Progenitor cell of endocrine pancreas (in vitro differentiated cells): Measurements from ENCODE around the gene NXPH4. TPM values are rescaled to one million over a fixed set of nuclear protein-coding genes. Genes with fewer than 3 reads are reported as not detected.

Experiments used
- DNase-seq: peaks from one replicate; pipeline ENCODE4 v3.0.0; 2021; ENCODE audit warnings: low spot score; ENCODE audit not compliant: unreplicated experiment
- H3K27ac Mint-ChIP-seq: 2 replicates; pipeline ENCODE4 v1.8.0; 2021; ENCODE audit warnings: mild to moderate bottlenecking, moderate library complexity, mixed read lengths
- H3K27me3 Mint-ChIP-seq: 2 replicates; pipeline ENCODE4 v1.8.0; 2021; ENCODE audit warnings: mixed read lengths
- H3K36me3 Mint-ChIP-seq: 2 replicates; pipeline ENCODE4 v1.8.0; 2022; ENCODE audit warnings: mixed read lengths; ENCODE audit not compliant: insufficient read depth
- H3K4me1 Mint-ChIP-seq: 2 replicates; pipeline ENCODE4 v1.8.0; 2021; ENCODE audit warnings: low read depth, mixed read lengths
- H3K4me3 Mint-ChIP-seq: 2 replicates; pipeline ENCODE4 v1.8.0; 2021; ENCODE audit warnings: low read depth, mild to moderate bottlenecking, moderate library complexity, mixed read lengths
- H3K9me3 Mint-ChIP-seq: 2 replicates; pipeline ENCODE4 v1.8.0; 2021; ENCODE audit warnings: low read depth, mixed read lengths
- microRNA-seq: library from miRNA; unstranded; fragments of <30 nt; microRNA quantifications from one replicate; pipeline ENCODE4 v1.1.0, GENCODE V29; 2020; ENCODE audit warnings: borderline number of aligned reads; ENCODE audit not compliant: unreplicated experiment
- total RNA-seq: library from RNA; stranded (reverse); gene quantifications from 2 replicates; pipeline ENCODE4 v1.2.1, GENCODE V29; 2021
- TF ChIP-seq, protein P1 (sequence below): fragments of 200-600 bp; sonication (generic); IDR thresholded peaks from one replicate; pipeline ENCODE4 v1.5.0; 2021; ENCODE audit warnings: antibody characterized with exemption, mild to moderate bottlenecking; ENCODE audit not compliant: unreplicated experiment

Gene NXPH4
- total RNA-seq, 1 donor from 2014 or later: 2.0 TPM

DNA sequence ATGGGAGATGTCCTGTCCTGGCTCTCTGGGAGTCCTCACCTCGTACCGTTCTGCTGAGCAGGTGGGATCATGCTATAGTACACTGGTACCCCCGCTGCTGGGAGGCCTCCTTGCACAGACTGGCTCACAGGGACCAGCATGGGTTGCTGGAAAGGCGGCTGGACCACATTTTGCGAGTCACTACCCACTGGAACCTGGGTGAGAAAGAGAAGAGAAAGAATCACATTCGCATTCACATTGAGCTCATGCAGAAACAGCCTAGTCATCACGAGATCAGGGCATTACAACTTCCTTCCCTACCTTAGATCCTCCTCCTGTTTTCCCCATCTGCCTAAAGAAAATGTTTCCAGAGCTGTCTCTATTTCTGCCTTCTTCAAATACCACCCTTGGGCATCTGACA is 51.7 kb downstream of the NXPH4 start:
- TF ChIP-seq, protein P1, sequence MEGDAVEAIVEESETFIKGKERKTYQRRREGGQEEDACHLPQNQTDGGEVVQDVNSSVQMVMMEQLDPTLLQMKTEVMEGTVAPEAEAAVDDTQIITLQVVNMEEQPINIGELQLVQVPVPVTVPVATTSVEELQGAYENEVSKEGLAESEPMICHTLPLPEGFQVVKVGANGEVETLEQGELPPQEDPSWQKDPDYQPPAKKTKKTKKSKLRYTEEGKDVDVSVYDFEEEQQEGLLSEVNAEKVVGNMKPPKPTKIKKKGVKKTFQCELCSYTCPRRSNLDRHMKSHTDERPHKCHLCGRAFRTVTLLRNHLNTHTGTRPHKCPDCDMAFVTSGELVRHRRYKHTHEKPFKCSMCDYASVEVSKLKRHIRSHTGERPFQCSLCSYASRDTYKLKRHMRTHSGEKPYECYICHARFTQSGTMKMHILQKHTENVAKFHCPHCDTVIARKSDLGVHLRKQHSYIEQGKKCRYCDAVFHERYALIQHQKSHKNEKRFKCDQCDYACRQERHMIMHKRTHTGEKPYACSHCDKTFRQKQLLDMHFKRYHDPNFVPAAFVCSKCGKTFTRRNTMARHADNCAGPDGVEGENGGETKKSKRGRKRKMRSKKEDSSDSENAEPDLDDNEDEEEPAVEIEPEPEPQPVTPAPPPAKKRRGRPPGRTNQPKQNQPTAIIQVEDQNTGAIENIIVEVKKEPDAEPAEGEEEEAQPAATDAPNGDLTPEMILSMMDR: no peak
- peak overlapping the region; percentile 39 for H3K27ac Mint-ChIP-seq
- peaks cover 26% of the 10 kb centered on the region for H3K36me3 Mint-ChIP-seq
- H3K27me3 Mint-ChIP-seq: no peaks in the 10 kb centered on the region
- no peak overlapping the region for H3K4me3 Mint-ChIP-seq
- DNase-seq: no peak
- peaks cover 8% of the 10 kb centered on the region for H3K4me1 Mint-ChIP-seq
- no peaks in the 10 kb centered on the region for H3K9me3 Mint-ChIP-seq

DNA sequence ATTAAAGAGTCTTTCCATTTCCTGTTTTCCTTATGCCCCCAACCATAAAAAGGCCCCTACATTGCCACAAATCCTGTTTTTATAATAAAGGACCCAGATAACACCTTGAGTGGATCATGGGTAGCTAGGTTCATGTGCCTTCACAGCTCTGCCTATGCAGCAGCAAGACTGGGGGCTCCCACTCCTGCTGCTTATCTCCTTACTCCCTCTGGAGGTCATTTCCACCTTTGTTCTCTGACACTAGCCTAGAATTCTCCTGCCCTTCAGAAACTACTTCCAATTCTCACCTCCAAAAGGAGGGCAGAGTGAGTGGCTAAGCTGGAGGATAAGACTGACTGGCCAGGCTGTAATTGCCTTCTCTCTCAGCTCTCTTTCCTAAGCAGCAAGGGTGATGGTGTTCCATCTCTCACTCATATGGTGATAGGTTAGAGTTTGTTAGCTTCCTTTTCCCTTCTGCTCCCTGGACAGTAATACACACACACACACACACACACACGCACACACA is 54.4 kb downstream of the NXPH4 start:
- H3K4me3 Mint-ChIP-seq: no peak overlapping the region
- H3K4me1 Mint-ChIP-seq: peaks cover 8% of the 10 kb centered on the region
- H3K9me3 Mint-ChIP-seq: no peaks in the 10 kb centered on the region
- DNase-seq: no peak
- H3K27me3 Mint-ChIP-seq: no peaks in the 10 kb centered on the region
- peak overlapping the region; percentile 0 for H3K27ac Mint-ChIP-seq
- H3K36me3 Mint-ChIP-seq: peaks cover 31% of the 10 kb centered on the region
- TF ChIP-seq, protein P1: peak; percentile 25

DNA sequence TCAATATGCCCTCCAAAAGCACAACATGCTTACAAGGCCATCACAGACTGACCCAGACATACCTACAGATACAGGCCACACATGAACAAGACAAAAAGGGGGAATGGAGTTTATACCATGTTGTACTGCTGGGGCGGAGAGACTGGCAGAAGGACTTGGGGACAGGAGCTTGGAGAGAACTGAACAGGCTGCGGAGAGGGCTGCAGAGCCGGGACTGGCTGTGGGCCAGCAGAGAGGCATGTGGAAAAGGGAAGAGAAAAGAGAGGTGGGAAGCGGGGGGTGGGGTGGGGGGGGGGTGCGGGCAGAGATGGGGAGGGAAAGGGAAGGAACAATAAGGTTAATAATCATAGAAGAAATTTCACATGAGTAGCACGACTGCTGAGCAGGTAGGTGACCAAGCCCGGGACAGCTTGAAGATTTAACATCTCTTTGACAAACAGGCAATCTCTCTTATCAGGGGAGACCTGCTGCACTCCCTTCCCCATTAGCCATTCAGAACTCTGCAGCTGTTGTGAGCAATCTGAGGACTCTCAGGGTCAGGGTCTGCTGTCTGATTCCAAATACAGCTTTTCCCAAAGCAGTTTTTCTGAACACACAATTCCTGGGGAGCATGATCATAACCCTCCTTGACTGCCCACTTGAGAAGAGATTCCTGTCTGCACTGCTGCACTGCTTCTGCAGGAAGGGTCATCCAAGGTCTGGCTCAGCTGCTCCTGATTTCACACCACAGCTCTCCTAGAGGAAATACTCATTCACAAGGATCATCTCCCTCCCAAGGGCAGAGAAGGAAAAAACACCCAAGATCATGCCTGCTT is 56.0 kb downstream of the NXPH4 start:
- Mint-ChIP-seq H3K27ac (no peak overlapping the region), H3K4me1 (peaks cover 8% of the 10 kb centered on the region), H3K4me3 (no peak overlapping the region), H3K27me3 (no peaks in the 10 kb centered on the region), H3K36me3 (peaks cover 32% of the 10 kb centered on the region), H3K9me3 (no peaks in the 10 kb centered on the region)
- TF ChIP-seq, protein P1: no peak
- DNase-seq: no peak

DNA sequence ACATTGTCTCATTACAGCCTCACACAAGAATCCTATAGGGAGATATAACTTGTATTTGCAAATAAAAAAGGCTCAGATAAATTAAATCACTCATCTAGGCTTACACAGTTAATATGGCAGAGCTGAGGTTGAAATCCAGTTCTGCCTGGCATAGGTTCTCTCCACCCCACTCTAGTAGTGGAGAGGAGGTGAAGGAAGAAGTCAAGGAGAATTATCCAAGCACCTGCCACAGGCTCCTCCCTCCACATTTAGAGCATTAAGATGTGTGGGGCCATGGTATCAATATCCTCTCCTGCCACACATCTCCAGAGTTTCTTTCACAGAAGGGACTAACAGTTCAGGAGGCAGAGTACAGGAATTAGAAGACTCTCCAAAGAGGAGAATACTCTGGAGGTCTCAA is 56.9 kb downstream of the NXPH4 start:
- Mint-ChIP-seq H3K9me3 (no peaks in the 10 kb centered on the region), H3K27me3 (no peaks in the 10 kb centered on the region), H3K27ac (no peak overlapping the region), H3K4me1 (peaks cover 8% of the 10 kb centered on the region), H3K4me3 (no peak overlapping the region), H3K36me3 (peaks cover 35% of the 10 kb centered on the region)
- no peak for DNase-seq
- TF ChIP-seq, protein P1: no peak

Small RNA genes lying within 50 kb of the gene (microRNA-seq; reads per million reads assigned to microRNA genes)
- 13.1 reads per million, percentile 23 among the genes with 10 or more reads in this experiment for gene MIR1228

Other genes starting within 250 kb of the NXPH4 start
- 20.7 and 20.8 TPM in 2 replicates for gene ZBTB39, start 210.2 kb upstream of the NXPH4 start, total RNA-seq
- 4.1 and 5.3 TPM in 2 replicates for gene TAC3, start 200.3 kb upstream of the NXPH4 start, total RNA-seq
- gene MYO1A, start 166.7 kb upstream of the NXPH4 start, total RNA-seq: 1.2 and 1.6 TPM in 2 replicates
- gene NEMP1, start 138.0 kb upstream of the NXPH4 start, total RNA-seq: 24.2 and 26.5 TPM in 2 replicates
- 13.4 and 13.8 TPM in 2 replicates for gene NAB2, start 127.7 kb upstream of the NXPH4 start, total RNA-seq
- 130 and 136 TPM in 2 replicates for gene STAT6, start 105.4 kb upstream of the NXPH4 start, total RNA-seq
- gene LRP1, start 88.3 kb upstream of the NXPH4 start, total RNA-seq: 93.4 and 95.7 TPM in 2 replicates
- gene LRP1-AS, start 69.2 kb upstream of the NXPH4 start, total RNA-seq: not detected in 2 replicates
- 162 and 165 TPM in 2 replicates for gene SHMT2, start 12.9 kb downstream of the NXPH4 start, total RNA-seq
- gene STAC3, start 34.4 kb downstream of the NXPH4 start, total RNA-seq: 6.0 and 6.1 TPM in 2 replicates
- gene R3HDM2, start 214.2 kb downstream of the NXPH4 start, total RNA-seq: 85.9 and 86.8 TPM in 2 replicates
- gene INHBC, start 218.0 kb downstream of the NXPH4 start, total RNA-seq: 0.16 TPM in 1 of 2 replicates, not detected in the other
- 1.2 and 2.0 TPM in 2 replicates for gene INHBE, start 238.5 kb downstream of the NXPH4 start, total RNA-seq
- 0.89 and 0.91 TPM in 2 replicates for gene GLI1, start 243.0 kb downstream of the NXPH4 start, total RNA-seq